Effector memory CD8-positive, alpha-beta T cell (primary cell): ENCODE results near the gene CFLAR.
"Not testable (repeated sequence)": the region's sequence is repeated elsewhere in the genome, so short reads cannot be mapped to it uniquely, and the experiment has no call there.

Experiments used
- ATAC-seq: fragments of 150-1000 bp; cut with Tn5 transposase; replicated peaks from 2 replicates; pipeline ENCODE4 v1.10.0; 2021; ENCODE audit warnings: mild to moderate bottlenecking, moderate library complexity
- DNase-seq, 3 experiments: peaks; one replicate each; pipeline ENCODE4 v3.0.0; 2021
- H3K27ac Mint-ChIP-seq, 2 donors: one replicate each; pipeline ENCODE4 v1.8.0; 2022; ENCODE audit warnings: mild to moderate bottlenecking in 2 of 2, mixed read lengths in 2 of 2, moderate library complexity in 2 of 2
- H3K27me3 Mint-ChIP-seq, 2 donors: one replicate each; pipeline ENCODE4 v1.8.0; 2022; ENCODE audit warnings: mixed read lengths in 2 of 2
- H3K36me3 Mint-ChIP-seq: one replicate; pipeline ENCODE4 v1.8.0; 2022; ENCODE audit warnings: mild to moderate bottlenecking, moderate library complexity, mixed read lengths; ENCODE audit not compliant: insufficient read depth
- H3K4me1 Mint-ChIP-seq, 2 donors: one replicate each; pipeline ENCODE4 v1.8.0; 2022; ENCODE audit warnings: low read depth in 2 of 2, mixed read lengths in 2 of 2
- H3K4me3 Mint-ChIP-seq, 2 donors: one replicate each; pipeline ENCODE4 v1.8.0; 2022; ENCODE audit warnings: mild to moderate bottlenecking in 2 of 2, mixed read lengths in 2 of 2, moderate library complexity in 2 of 2
- H3K9me3 Mint-ChIP-seq, 2 donors: one replicate each; pipeline ENCODE4 v1.8.0; 2022; ENCODE audit warnings: mixed read lengths in 2 of 2

CFLAR gene

GRCh38 chr2:201127570-201127969, 11.6 kb downstream of the CFLAR start:
- Mint-ChIP-seq H3K27ac (peak overlapping the region; percentile 99 to 100), H3K4me1 (peaks cover 79 to 88% of the 10 kb centered on the region in 2 donors), H3K9me3 (no peaks in the 10 kb centered on the region), H3K4me3 (peak overlapping the region; percentile 89 to 92), H3K27me3 (no peaks in the 10 kb centered on the region), H3K36me3 (peaks cover 59% of the 10 kb centered on the region)
- no peak for DNase-seq
- ATAC-seq, result peak; percentile 3

GRCh38 chr2:201128033-201128432, 12.1 kb downstream of the CFLAR start:
- ATAC-seq (no peak), DNase-seq (no peak)
- H3K4me3 Mint-ChIP-seq, result peak overlapping the region; percentile 89 to 92
- no peaks in the 10 kb centered on the region for H3K9me3 Mint-ChIP-seq
- H3K36me3 Mint-ChIP-seq, result peaks cover 59% of the 10 kb centered on the region
- H3K27ac Mint-ChIP-seq, result peak overlapping the region; percentile 99 to 100
- H3K4me1 Mint-ChIP-seq, result peaks cover 79 to 88% of the 10 kb centered on the region in 2 donors
- no peaks in the 10 kb centered on the region for H3K27me3 Mint-ChIP-seq

GRCh38 chr2:201128933-201129505, 13.1 kb downstream of the CFLAR start:
- Mint-ChIP-seq H3K36me3 (peaks cover 59% of the 10 kb centered on the region), H3K9me3 (no peaks in the 10 kb centered on the region), H3K4me1 (peaks cover 78 to 85% of the 10 kb centered on the region in 2 donors), H3K27ac (peak overlapping the region; percentile 96 to 98), H3K27me3 (no peaks in the 10 kb centered on the region), H3K4me3 (peak overlapping the region; percentile 69 to 89)
- DNase-seq (no peak), ATAC-seq (no peak)

- Mint-ChIP-seq H3K9me3 (no peaks in the 10 kb centered on the region), H3K27ac (peak overlapping the region; percentile 96 to 98), H3K4me3 (peak overlapping the region; percentile 74 to 80), H3K36me3 (peaks cover 58% of the 10 kb centered on the region), H3K27me3 (no peaks in the 10 kb centered on the region), H3K4me1 (peaks cover 66 to 75% of the 10 kb centered on the region in 2 donors)
- peak; percentile 73 for ATAC-seq
- DNase-seq, result peak in 2 of 3 experiments; percentile 26 to 51
These were observed 14.7 kb downstream of the CFLAR start for GRCh38 chr2:201130524-201131186.

GRCh38 chr2:201132518-201132917, 16.6 kb downstream of the CFLAR start:
- Mint-ChIP-seq H3K27me3 (no peaks in the 10 kb centered on the region), H3K9me3 (no peaks in the 10 kb centered on the region), H3K36me3 (peaks cover 72% of the 10 kb centered on the region), H3K4me1 (peaks cover 59 to 71% of the 10 kb centered on the region in 2 donors), H3K4me3 (peak overlapping the region; percentile 45 to 48), H3K27ac (peak overlapping the region; percentile 96 to 98)
- ATAC-seq, result no peak
- no peak for DNase-seq

GRCh38 chr2:201135386-201135785, 19.4 kb downstream of the CFLAR start:
- Mint-ChIP-seq H3K27ac (peak overlapping the region; percentile 79 to 87), H3K9me3 (no peaks in the 10 kb centered on the region), H3K36me3 (peaks cover 89% of the 10 kb centered on the region), H3K27me3 (no peaks in the 10 kb centered on the region), H3K4me1 (peaks cover 47 to 67% of the 10 kb centered on the region in 2 donors), H3K4me3 (no peak overlapping the region)
- no peak for DNase-seq
- ATAC-seq, result no peak

GRCh38 chr2:201136889-201137321, 20.9 kb downstream of the CFLAR start:
- Mint-ChIP-seq H3K36me3 (peaks cover 92% of the 10 kb centered on the region), H3K9me3 (no peaks in the 10 kb centered on the region), H3K4me3 (no peak overlapping the region), H3K4me1 (peaks cover 33 to 60% of the 10 kb centered on the region in 2 donors), H3K27ac (peak overlapping the region; percentile 79 to 87), H3K27me3 (no peaks in the 10 kb centered on the region)
- ATAC-seq, result no peak
- no peak for DNase-seq

- peak overlapping the region in 1 of 2 donors; percentile 87 for H3K27ac Mint-ChIP-seq
- peaks cover 94% of the 10 kb centered on the region for H3K36me3 Mint-ChIP-seq
- no peaks in the 10 kb centered on the region for H3K27me3 Mint-ChIP-seq
- no peak for DNase-seq
- H3K4me1 Mint-ChIP-seq, result peaks cover 26 to 51% of the 10 kb centered on the region in 2 donors
- no peak for ATAC-seq
- no peak overlapping the region for H3K4me3 Mint-ChIP-seq
- H3K9me3 Mint-ChIP-seq, result no peaks in the 10 kb centered on the region
These were observed 21.8 kb downstream of the CFLAR start for GRCh38 chr2:201137505-201138400.

- H3K27me3 Mint-ChIP-seq, result no peaks in the 10 kb centered on the region
- H3K36me3 Mint-ChIP-seq, result peaks cover 94% of the 10 kb centered on the region
- H3K27ac Mint-ChIP-seq, result peak overlapping the region in 1 of 2 donors; percentile 87
- ATAC-seq, result no peak
- no peaks in the 10 kb centered on the region for H3K9me3 Mint-ChIP-seq
- H3K4me3 Mint-ChIP-seq, result no peak overlapping the region
- H3K4me1 Mint-ChIP-seq, result peaks cover 19 to 44% of the 10 kb centered on the region in 2 donors
- DNase-seq, result no peak
These were observed 22.5 kb downstream of the CFLAR start for GRCh38 chr2:201138401-201138970.

- H3K36me3 Mint-ChIP-seq, result peaks cover 92% of the 10 kb centered on the region
These were observed 23.2 kb downstream of the CFLAR start for GRCh38 chr2:201138986-201139781.

GRCh38 chr2:201139836-201140604, 24.1 kb downstream of the CFLAR start:
- Mint-ChIP-seq H3K27ac (peak overlapping the region; percentile 33 to 87), H3K9me3 (no peaks in the 10 kb centered on the region), H3K4me3 (no peak overlapping the region), H3K36me3 (peaks cover 93% of the 10 kb centered on the region), H3K27me3 (no peaks in the 10 kb centered on the region), H3K4me1 (peaks cover 18 to 40% of the 10 kb centered on the region in 2 donors)
- ATAC-seq (no peak), DNase-seq (no peak)

More at GRCh38 chr2:201138986-201139781, 23.2 kb downstream of the CFLAR start:
- H3K27me3 Mint-ChIP-seq, ATAC-seq, H3K4me3 Mint-ChIP-seq, DNase-seq, H3K9me3 Mint-ChIP-seq: not testable (repeated sequence)
- H3K4me1 Mint-ChIP-seq, result peaks cover 18 to 42% of the 10 kb centered on the region in 2 donors
- H3K27ac Mint-ChIP-seq, result peak overlapping the region; percentile 33 to 87
